Keratinocyte (primary cell): Measurements from ENCODE around the gene NFATC3. TPM values are rescaled to one million over a fixed set of nuclear protein-coding genes. Genes with fewer than 3 reads are reported as not detected.

Source experiments
- DNase-seq: peaks from one replicate; pipeline ENCODE4 v3.0.0-alpha.2; 2011; ENCODE audit warnings: low read depth, missing footprints, low spot score
- FAIRE-seq: peaks from 2 replicates; lab custom pipeline; 2011; peaks lifted over from hg19 to GRCh38; lab: Jason Lieb, UNC
- H2AFZ ChIP-seq: 2 replicates; pipeline ENCODE4 v1.6.0; 2012; ENCODE audit warnings: low read length, control low read depth, inconsistent platforms; ENCODE audit not compliant: control insufficient read depth
- H3K27ac ChIP-seq: 2 replicates; pipeline ENCODE4 v1.5.1; 2011; ENCODE audit warnings: low read length; ENCODE audit not compliant: control insufficient read depth, insufficient read depth
- H3K27me3 ChIP-seq: 3 replicates; pipeline ENCODE4 v1.6.0; 2011; ENCODE audit warnings: low read length; ENCODE audit not compliant: control insufficient read depth, insufficient read depth; ENCODE audit errors: extremely low read depth
- H3K36me3 ChIP-seq, 2 experiments: 2 replicates in 1 of 2; 3 replicates in 1 of 2; pipeline ENCODE4 v1.5.1; 2011; ENCODE audit warnings: low read length in 2 of 2, mild to moderate bottlenecking in 1 of 2; ENCODE audit not compliant: control insufficient read depth in 2 of 2, insufficient read depth in 2 of 2; ENCODE audit errors: extremely low read depth in 1 of 2
- H3K4me1 ChIP-seq: 3 replicates; pipeline ENCODE4 v1.5.1; 2011; ENCODE audit warnings: low read length; ENCODE audit not compliant: control insufficient read depth, insufficient read depth; ENCODE audit errors: extremely low read depth
- H3K4me2 ChIP-seq: 3 replicates; pipeline ENCODE4 v1.6.0; 2011; ENCODE audit warnings: low read depth, low read length; ENCODE audit not compliant: control insufficient read depth, insufficient read depth; ENCODE audit errors: extremely low read depth
- H3K4me3 ChIP-seq, 3 experiments: fragments of 200-600 bp in 1 of 3; sonication (generic) in 1 of 3; 2 replicates in 2 of 3; 3 replicates in 1 of 3; pipeline ENCODE4 v1.5.1; 2011 to 2016; ENCODE audit warnings: low read length in 3 of 3, mild to moderate bottlenecking in 3 of 3, control low read depth in 2 of 3, inconsistent platforms in 1 of 3, low read depth in 1 of 3, mixed read lengths in 1 of 3, mixed run types in 1 of 3, moderate library complexity in 1 of 3; ENCODE audit not compliant: control insufficient read depth in 2 of 3, insufficient read depth in 2 of 3; ENCODE audit errors: extremely low read depth in 1 of 3
- H3K79me2 ChIP-seq: 2 replicates; pipeline ENCODE4 v1.6.0; 2012; ENCODE audit warnings: low read length; ENCODE audit not compliant: control insufficient read depth, insufficient read depth
- H3K9ac ChIP-seq: 3 replicates; pipeline ENCODE4 v1.6.0; 2011; ENCODE audit warnings: low read length; ENCODE audit not compliant: control insufficient read depth, insufficient read depth; ENCODE audit errors: extremely low read depth
- H3K9me1 ChIP-seq: 3 replicates; pipeline ENCODE4 v1.6.0; 2011; ENCODE audit warnings: low read length; ENCODE audit not compliant: control insufficient read depth, insufficient read depth; ENCODE audit errors: extremely low read depth
- H3K9me3 ChIP-seq: 2 replicates; pipeline ENCODE4 v1.5.1; 2012; ENCODE audit warnings: low read depth, low read length; ENCODE audit not compliant: control insufficient read depth
- H4K20me1 ChIP-seq: 3 replicates; pipeline ENCODE4 v1.6.0; 2011; ENCODE audit warnings: low read length; ENCODE audit not compliant: control insufficient read depth, insufficient read depth; ENCODE audit errors: extremely low read depth
- CTCF ChIP-seq, 3 experiments: IDR thresholded peaks in 1 of 3; conservative IDR thresholded peaks in 1 of 3; optimal IDR thresholded peaks in 1 of 3; 2 replicates in 2 of 3; 3 replicates in 1 of 3; pipeline versions ENCODE3 to v1.5.1; 2011; ENCODE audit warnings: low read length in 3 of 3, mild to moderate bottlenecking in 3 of 3, moderate library complexity in 2 of 3, control low read depth in 1 of 3, inconsistent platforms in 1 of 3; ENCODE audit not compliant: insufficient read depth in 2 of 3; ENCODE audit errors: extremely low read depth in 1 of 3
- EZH2 ChIP-seq: IDR thresholded peaks from one replicate; pipeline ENCODE4 v1.6.1; 2012; ENCODE audit warnings: inconsistent platforms, mild to moderate bottlenecking, low read length, moderate library complexity
- dilution Hi-C: fragments of 300-500 bp; cut with MboI; formaldehyde crosslinking; loops from one replicate; pipeline ENCODE4 v1.7.0; 2020; ENCODE audit warnings: low sequenced_read_pairs; ENCODE audit not compliant: extremely low pct_ligation_motif_present
- polyA plus RNA-seq, 5 experiments: library from polyadenylated mRNA; depleted of rRNA in 3 of 5; stranded (reverse) in 3 of 5; stranded (forward) in 1 of 5; unstranded in 1 of 5; fragments of >200 nt; gene quantifications; 1 replicate in 1 of 5; 2 replicates in 3 of 5; 3 replicates in 1 of 5; pipeline versions ENCODE4 v1.2.1 to v1.2.3, GENCODE V29; 2011 to 2012; ENCODE audit warnings: missing spikeins in 2 of 5, low read depth in 1 of 5, low replicate concordance in 1 of 5

NFATC3 gene
- polyA plus RNA-seq, 1 donor (not counting 4 experiments of a cell fraction or from before 2014, with no cell fraction given) = 11.5 TPM

- FAIRE-seq (no peak), DNase-seq (no peak)
- no peaks in the 10 kb centered on the region for H3K4me1 ChIP-seq
- dilution Hi-C loops = no loop called here
- H3K27ac ChIP-seq = no peak overlapping the region
- no peaks in the 10 kb centered on the region for H3K9me3 ChIP-seq
- H3K27me3 ChIP-seq = no peaks in the 10 kb centered on the region
- TF ChIP-seq EZH2 = no peak
- no peak for TF ChIP-seq CTCF (optimal IDR thresholded peaks at IDR 0.05 in 1 of 3, IDR thresholded peaks at IDR 0.05 in 1 of 3, conservative IDR thresholded peaks at IDR 0.05 in 1 of 3; ENCODE audit: extremely low read depth in 1 of 3, insufficient read depth in 2 of 3, low read length in 3 of 3)
- peaks cover 5% of the 10 kb centered on the region for H3K79me2 ChIP-seq
- no peak overlapping the region for H3K4me2 ChIP-seq
- H3K36me3 ChIP-seq = peaks cover 35 to 50% of the 10 kb centered on the region in 2 experiments
- H3K9ac ChIP-seq = no peak overlapping the region
- no peak overlapping the region for H3K4me3 ChIP-seq
- no peak overlapping the region for H2AFZ ChIP-seq
- H3K9me1 ChIP-seq = no peaks in the 10 kb centered on the region
- H4K20me1 ChIP-seq = peaks cover 6% of the 10 kb centered on the region
These were observed 142.8 kb downstream of the NFATC3 start for GRCh38 chr16:68227850-68228553.

GRCh38 chr16:68228652-68229051, 143.5 kb downstream of the NFATC3 start:
- Histone ChIP-seq H4K20me1 (peaks cover 11% of the 10 kb centered on the region), H3K79me2 (peaks cover 11% of the 10 kb centered on the region), H3K4me1 (peaks cover 2% of the 10 kb centered on the region), H3K9ac (no peak overlapping the region), H3K27me3 (no peaks in the 10 kb centered on the region), H3K4me3 (no peak overlapping the region), H3K9me3 (no peaks in the 10 kb centered on the region), H2AFZ (no peak overlapping the region), H3K36me3 (peaks cover 37 to 55% of the 10 kb centered on the region in 2 experiments), H3K9me1 (no peaks in the 10 kb centered on the region), H3K27ac (no peak overlapping the region), H3K4me2 (no peak overlapping the region)
- dilution Hi-C loops = no loop called here
- TF ChIP-seq CTCF (optimal IDR thresholded peaks at IDR 0.05 in 1 of 3, IDR thresholded peaks at IDR 0.05 in 1 of 3, conservative IDR thresholded peaks at IDR 0.05 in 1 of 3; ENCODE audit: extremely low read depth in 1 of 3, insufficient read depth in 2 of 3, low read length in 3 of 3) (no peak), EZH2 (no peak)
- DNase-seq (no peak), FAIRE-seq (no peak)
